GM18870 (cell line): ENCODE results near the gene EMP2.

Experiments used
- ATAC-seq: cut with Tn5 transposase; IDR thresholded peaks from one replicate; pipeline ENCODE4 v1.9.1; 2021; ENCODE audit warnings: moderate library complexity; ENCODE audit not compliant: unreplicated experiment

The EMP2 gene

DNA sequence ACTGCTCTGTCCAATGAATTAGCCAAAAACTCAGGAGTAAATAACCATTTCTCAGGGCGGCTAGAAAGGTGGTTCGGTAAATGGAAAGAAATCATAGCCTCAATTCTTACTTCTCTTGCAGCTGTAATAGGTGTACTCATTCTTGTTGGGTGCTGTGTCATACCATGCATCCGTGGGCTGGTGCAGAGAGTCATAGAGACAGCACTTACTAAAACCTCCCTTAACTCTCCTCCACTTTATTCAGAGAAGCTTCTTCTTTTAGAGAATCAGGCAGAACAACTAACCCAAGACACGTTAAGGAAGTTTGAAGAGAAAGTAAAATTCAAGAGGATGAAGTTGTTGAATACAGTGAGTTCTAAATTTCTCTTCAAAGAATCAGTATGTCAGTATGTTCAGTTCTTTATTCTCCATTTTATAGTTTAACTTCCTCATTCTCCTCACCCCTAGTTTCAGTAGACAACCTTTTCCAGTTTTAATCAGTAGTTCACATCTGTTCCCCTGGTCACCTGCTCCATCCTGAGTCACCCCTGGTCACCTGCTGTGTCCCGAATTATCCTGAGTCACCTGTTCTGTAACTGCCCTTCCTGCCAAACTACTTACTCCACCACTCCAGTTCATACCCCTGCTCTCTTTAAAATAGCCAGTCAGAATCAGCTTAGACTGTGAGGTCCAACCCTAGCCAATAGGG, 85.9 kb downstream of the EMP2 start:
- ATAC-seq = no peak

- no peak for ATAC-seq
Measured at GRCh38 chr16:10493276-10493675, 87.1 kb downstream of the EMP2 start.

GRCh38 chr16:10490141-10490540, 90.3 kb downstream of the EMP2 start:
- ATAC-seq = no peak

DNA sequence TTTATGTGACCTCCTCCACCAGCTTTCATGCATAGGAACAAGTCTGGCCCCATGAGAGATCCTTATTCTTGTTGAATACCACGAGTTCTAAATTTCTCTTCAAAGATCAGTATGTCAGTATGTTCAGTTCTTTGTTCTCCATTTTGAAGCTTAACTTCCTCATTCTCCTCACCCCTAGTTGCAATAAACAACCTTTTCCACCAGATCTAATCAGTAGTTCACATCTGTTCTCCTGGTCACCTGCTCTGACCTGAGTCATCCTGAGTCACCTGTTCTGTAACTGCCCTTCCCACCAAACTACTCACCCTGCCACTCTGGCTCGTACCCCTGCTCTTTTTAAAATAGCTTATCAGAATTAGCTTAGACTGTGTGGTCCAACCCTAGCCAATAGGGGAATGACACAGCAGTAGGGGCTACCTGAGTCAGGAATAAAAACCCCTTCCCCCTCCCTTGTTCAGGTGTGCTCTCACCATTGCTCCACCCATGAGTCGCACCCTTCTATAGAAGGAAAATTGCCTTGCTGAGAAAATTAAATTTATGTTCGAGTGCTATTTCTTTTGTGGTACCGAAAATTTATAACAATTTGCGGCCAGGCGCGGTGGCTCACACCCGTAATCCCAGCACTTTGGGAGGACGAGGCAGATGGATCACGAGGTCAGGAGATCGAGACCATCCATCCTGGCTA, 94.6 kb downstream of the EMP2 start:
- no peak for ATAC-seq

DNA sequence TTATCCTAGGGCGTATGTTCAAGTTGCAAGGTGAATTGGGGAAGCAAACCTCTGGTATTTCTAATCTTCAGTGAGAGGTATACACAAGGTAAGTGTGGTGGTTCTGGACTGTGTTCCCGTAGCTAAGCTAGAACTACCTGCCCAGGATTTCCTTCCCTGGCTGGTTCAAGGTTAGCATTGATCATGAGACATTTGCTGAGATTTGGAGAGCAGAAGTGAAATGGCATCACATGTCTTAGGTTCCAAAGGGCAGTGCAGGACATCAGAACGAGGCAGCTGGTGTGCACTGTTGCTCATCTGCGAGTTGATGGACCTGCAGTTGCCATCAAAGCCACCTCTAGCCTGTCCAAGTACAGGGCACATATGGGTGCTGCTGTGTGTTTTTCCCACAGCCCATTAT, 95.2 kb downstream of the EMP2 start:
- no peak for ATAC-seq

DNA sequence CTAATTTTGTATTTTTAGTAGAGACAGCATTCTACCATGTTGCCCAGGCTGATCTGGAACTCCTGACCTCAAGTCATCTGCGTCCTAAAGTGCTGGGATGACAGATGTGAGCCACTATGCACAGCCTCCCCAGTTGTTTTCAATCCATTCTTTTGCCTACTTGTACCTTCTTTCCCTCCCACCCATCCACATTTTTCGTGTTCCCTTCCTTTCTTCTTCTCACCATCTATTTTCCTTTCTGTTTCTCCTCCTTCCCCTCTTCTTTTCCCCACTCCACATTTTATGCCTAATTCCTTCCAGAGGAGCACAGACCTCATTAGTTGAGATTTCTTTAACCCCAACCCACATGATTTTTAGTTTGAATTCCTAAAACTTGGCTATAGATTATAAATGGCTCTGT, 100.2 kb downstream of the EMP2 start:
- no peak for ATAC-seq
